Measurements from ENCODE around the gene CASK.

DNA sequence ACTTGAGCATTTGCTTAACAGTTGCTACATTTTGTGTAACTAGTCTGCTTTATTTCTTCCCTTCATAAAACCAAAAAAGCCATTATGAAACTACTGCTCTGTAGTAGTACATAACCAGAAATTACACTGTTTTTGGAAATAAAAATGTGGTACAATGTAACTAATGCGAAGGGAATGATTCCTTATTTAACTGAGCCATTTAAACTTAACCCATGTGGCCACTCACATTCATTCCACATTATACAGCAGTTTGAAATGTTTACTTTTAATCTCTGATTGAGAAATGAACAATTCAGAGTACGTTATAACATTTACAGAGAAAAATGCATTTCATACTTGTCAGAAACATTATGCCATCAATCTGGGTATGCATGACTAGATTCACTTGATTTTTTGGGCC, 382.0 kb downstream of the CASK start:
- TF ChIP-seq POLR2A (IDR thresholded peaks at IDR 0.05) = no peak
- no peak for TF ChIP-seq POLR2AphosphoS5 (IDR thresholded peaks at IDR 0.05)
- no peak for TF ChIP-seq CTCF (IDR thresholded peaks at IDR 0.05)
- no peak for TF ChIP-seq EP300 (IDR thresholded peaks at IDR 0.05)

Measured in upper lobe of left lung (tissue), 4 donors.